ENCODE measurements around the gene SLC13A3. TPM values are rescaled to one million over a fixed set of nuclear protein-coding genes. Genes with fewer than 3 reads are reported as not detected.

The SLC13A3 gene
- total RNA-seq, 1 experiment from 2014 or later = 17.5 TPM

DNA sequence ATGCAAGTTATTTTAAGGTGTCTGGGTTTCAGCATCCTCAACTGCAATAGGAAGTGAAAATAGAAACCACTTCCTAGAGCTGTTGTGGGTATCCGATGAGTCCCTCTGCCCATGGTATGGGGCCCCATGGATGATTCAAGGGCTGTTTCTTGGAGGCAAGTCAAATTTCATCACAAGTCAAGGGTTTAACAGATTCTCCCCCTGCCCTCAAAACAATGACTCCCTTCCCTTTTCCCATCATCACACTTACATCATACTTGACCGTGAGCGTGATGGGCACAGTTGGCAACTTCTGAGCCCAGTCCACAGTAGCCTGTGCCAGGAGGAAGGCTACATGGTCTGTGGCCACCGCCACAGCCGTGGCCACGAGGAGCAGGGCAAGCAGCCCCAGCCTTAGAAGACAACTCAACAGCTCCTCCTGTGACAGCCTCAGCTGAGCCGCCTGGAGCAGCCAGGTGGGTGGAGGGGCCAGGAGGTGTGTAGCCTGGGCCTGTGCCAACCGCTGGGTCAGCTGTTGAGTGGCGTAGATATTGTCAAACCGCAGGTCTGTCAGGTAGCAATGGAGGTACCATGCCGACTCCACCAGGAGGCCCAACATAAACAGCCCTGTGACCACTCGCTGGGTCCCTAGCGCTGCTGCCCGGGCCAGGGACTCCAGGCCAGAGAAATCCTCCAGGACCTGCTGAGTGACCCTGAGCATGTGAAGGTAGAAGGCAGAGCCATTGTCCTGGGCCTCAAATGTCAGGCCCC, 106.0 kb downstream of the SLC13A3 start:
- Histone ChIP-seq H3K27me3 (ENCODE audit: insufficient read depth, low read length) (no peaks in the 10 kb centered on the region), H3K18ac (ENCODE audit: insufficient read length, low read depth, low read length) (no peak overlapping the region), H4K91ac (ENCODE audit: insufficient read length, low read depth, low read length) (no peak overlapping the region), H2BK120ac (ENCODE audit: low read depth, low read length, poor library complexity, severe bottlenecking) (no peak overlapping the region), H3T11ph (ENCODE audit: low read length) (no peak overlapping the region), H3K56ac (ENCODE audit: insufficient read length, low read depth, low read length) (no peak overlapping the region), H3K4ac (ENCODE audit: low read depth, low read length) (no peak overlapping the region), H2BK5ac (ENCODE audit: insufficient read length, low read length) (no peak overlapping the region), H4K8ac (replicated peaks; ENCODE audit: insufficient read length, low read depth, low read length) (no peak overlapping the region), H2BK12ac (ENCODE audit: insufficient read length, low read depth, low read length) (no peak overlapping the region), H3K9me3 (ENCODE audit: control insufficient read depth, low read depth, low read length) (no peaks in the 10 kb centered on the region), H3K23me2 (ENCODE audit: insufficient read length, low read depth, low read length, poor library complexity, severe bottlenecking) (no peaks in the 10 kb centered on the region), H3K23ac (ENCODE audit: insufficient read length, low read depth, low read length) (no peak overlapping the region), H4K5ac (ENCODE audit: insufficient read length, low read depth, low read length) (no peak overlapping the region), H3K9ac (ENCODE audit: extremely low read depth, insufficient read length, low read length) (no peak overlapping the region), H3K14ac (ENCODE audit: insufficient read depth, low read length) (no peak overlapping the region), H2AFZ (ENCODE audit: low read length) (no peak overlapping the region), H4K20me1 (ENCODE audit: control insufficient read depth, insufficient read depth, insufficient read length) (no peaks in the 10 kb centered on the region), H3K79me2 (ENCODE audit: insufficient read depth, low read length) (no peaks in the 10 kb centered on the region), H3K4me2 (ENCODE audit: insufficient read depth, insufficient read length, low read length) (no peak overlapping the region), H2AK5ac (ENCODE audit: insufficient read length, low read length) (no peak overlapping the region), H3K79me1 (ENCODE audit: insufficient read depth, low read depth, low read length, poor library complexity, severe bottlenecking) (no peaks in the 10 kb centered on the region), H2BK15ac (ENCODE audit: low read depth, low read length) (no peak overlapping the region), H3K4me1 (ENCODE audit: insufficient read depth, low read length) (no peaks in the 10 kb centered on the region), H3K27ac (ENCODE audit: insufficient read length, low read depth, low read length) (no peak overlapping the region), H2BK20ac (ENCODE audit: low read depth, low read length, poor library complexity, severe bottlenecking) (no peak overlapping the region)
- no peak overlapping the region for H3K4me3 Mint-ChIP-seq
- no peak overlapping the region for H3K27ac Mint-ChIP-seq
- no peaks in the 10 kb centered on the region for H3K27me3 Mint-ChIP-seq (ENCODE audit: low read depth)
- TF ChIP-seq, protein P1, sequence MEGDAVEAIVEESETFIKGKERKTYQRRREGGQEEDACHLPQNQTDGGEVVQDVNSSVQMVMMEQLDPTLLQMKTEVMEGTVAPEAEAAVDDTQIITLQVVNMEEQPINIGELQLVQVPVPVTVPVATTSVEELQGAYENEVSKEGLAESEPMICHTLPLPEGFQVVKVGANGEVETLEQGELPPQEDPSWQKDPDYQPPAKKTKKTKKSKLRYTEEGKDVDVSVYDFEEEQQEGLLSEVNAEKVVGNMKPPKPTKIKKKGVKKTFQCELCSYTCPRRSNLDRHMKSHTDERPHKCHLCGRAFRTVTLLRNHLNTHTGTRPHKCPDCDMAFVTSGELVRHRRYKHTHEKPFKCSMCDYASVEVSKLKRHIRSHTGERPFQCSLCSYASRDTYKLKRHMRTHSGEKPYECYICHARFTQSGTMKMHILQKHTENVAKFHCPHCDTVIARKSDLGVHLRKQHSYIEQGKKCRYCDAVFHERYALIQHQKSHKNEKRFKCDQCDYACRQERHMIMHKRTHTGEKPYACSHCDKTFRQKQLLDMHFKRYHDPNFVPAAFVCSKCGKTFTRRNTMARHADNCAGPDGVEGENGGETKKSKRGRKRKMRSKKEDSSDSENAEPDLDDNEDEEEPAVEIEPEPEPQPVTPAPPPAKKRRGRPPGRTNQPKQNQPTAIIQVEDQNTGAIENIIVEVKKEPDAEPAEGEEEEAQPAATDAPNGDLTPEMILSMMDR (conservative IDR thresholded peaks at IDR 0.05) = no peak
- H3K4me1 Mint-ChIP-seq = peaks cover 0 to 2% of the 10 kb centered on the region in 2 experiments; a peak in 2 of 4 replicates
- no peaks in the 10 kb centered on the region for H3K36me3 Mint-ChIP-seq (ENCODE audit: insufficient read depth in 1 of 3, low read depth in 3 of 3)
- no CpG with 5 or more reads among the region's 14 CpGs for WGBS (ENCODE audit: extremely low coverage, insufficient read length, low lambda C conversion rate)
- no peaks in the 10 kb centered on the region for H3K9me3 Mint-ChIP-seq
- no peak for DNase-seq

All from H9 (cell line).